NCI-H2227 (cell line): ENCODE results near the gene TARBP2.
"Not testable (repeated sequence)": the region's sequence is repeated elsewhere in the genome, so short reads cannot be mapped to it uniquely, and the experiment has no call there.

Source experiments
- DNase-seq: peaks from one replicate; lab custom pipeline; 2025; ENCODE audit not compliant: unreplicated experiment; lab: John Stamatoyannopoulos, UW

Gene TARBP2

DNA sequence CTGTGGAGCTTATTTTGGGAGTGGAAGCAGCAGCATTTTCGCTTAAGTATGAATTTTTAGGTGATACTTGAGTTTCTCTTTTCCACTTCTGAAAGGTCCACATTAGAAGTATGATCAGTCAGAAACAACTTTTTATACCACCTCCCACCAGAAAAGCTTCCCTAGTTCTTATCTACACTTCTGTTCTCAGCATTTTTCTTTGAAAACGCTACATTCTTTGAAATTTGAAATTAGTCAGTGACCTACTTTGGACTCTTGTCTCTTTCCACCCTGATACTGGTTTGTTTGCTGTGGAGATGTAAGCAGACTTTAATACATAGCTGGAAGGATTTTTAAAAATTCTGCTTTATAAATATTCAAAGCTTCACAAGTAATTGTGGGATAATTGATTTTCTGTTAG is 27.0 kb upstream of the TARBP2 start:
- DNase-seq: no peak

DNA sequence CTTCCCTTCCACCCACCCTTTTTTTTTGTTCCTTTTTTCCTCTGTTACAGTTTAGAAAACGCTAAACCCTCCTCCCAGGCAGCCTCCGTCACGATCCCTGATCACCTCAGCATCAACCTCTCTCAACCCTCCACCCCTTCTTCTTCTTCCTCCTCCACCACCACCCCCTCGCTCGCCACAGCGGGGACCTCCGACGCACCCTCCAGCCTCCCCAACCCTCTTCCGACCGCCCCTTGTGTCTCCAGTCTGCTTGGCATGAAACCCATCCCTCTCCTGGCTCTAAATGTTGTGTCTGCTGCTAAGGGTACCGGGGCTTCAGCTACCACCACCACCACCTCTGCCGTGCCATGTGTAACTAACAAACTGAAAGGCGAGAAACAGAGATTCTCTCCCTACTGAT is 26.3 kb upstream of the TARBP2 start:
- DNase-seq: no peak

DNA sequence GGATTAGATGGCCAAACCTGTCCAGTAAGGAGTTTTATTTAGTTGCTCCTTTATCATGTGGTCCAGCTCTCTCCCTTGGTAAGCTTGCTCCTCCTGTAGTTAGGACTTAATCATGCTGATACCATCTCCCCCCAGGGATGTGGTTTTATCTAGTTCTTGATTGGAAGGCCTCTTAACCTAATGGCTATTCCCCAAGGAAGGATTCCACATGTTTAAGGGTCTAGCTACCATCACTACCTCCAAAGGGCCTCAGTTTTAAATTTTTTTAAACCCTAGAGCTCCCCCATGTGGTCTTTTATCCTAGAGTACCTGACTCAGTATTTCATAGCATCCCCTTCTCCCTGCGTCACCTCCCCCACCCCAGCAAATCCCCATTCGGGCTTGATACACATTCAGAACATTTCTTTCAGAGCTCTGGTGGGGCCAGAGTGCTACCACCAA is 24.3 kb upstream of the TARBP2 start:
- DNase-seq: peak; percentile 17

DNA sequence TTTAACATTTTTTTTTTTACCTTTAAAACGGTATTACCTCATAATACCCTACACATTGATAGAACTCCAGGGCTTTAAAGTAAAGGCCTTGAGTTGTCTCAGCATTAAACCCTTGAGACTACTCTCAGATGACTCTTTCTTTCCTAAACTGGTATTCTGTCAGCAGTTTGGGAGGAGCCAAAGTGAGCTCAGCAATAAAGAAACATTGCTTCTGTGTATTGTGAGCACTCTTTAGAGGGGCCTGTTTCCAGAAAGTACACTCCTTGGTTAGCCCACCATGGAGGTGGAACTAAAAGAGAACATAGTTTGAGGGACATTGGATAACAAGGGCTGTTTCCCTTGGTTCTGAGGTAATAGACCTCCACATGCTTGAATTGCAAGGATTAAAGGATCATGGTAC is 22.2 kb upstream of the TARBP2 start:
- no peak for DNase-seq

DNA sequence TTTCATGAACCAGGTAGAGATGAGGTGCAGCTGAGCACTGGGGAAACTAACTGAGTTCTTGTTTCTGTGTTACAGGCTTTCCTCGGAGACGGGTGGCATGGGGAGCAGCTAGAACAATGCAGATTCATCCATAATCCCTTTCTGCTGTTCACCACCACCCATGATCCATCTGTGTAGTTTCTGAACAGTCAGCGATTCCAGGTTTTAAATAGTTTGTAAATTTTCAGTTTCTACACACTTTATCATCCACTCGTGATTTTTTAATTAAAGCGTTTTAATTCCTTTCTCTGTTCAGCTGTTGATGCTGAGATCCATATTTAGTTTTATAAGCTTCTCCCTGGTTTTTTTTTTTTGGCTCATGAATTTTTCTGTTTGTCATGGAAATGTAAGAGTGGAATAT is 21.8 kb upstream of the TARBP2 start:
- DNase-seq: no peak

GRCh38 chr12:53480491-53481442 is 20.3 kb upstream of the TARBP2 start:
- no peak for DNase-seq

DNA sequence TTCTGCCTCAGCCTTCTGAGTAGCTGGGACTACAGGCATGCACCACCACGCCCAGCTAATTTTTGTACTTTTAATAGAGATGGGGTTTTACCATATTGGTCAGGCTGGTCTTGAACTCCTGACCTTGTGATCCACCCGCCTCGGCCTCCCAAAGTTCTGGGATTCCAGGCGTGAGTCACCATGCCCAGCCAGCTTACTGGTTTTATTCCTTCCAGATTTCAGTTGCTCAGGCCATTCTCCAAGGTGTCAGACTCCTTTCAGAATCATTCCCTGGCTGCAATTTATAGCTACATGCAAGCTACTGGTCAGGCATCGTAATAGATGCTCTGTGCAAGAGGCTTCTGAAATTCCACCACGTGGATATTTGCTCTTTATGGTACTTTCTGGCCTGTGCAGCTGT is 19.6 kb upstream of the TARBP2 start:
- not testable (repeated sequence) for DNase-seq

DNA sequence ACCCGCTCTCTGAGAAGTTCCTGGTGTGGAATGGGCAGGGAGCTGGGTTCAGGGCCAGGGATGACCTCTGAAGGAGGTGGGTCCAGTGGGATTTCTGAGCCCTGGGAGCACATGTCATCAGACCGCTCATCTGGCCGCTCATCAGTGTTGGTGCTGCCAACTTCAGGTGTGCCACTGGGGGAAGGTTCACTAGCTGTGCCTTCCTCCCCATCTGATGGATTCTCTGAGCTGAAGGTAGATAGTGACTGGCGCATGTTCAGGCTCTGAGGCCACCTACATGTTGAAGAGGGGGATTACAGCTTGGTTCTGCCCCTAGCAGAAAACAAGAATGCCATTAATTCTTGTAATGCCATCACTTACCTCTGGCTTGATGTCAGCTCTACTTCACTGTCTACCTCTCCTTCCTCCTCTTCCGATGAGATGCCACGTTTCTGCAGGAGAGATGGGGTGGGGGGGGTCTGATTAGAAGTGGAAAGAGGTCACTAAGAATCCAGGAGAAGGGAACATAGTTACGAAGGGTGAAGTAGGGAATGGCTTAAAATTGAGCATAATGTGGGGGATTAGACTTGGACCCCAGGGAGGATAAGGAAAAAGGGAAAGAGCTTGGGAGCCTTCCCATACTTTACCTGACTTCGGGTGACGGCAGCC is 19.0 kb upstream of the TARBP2 start:
- DNase-seq: peak; percentile 12

DNA sequence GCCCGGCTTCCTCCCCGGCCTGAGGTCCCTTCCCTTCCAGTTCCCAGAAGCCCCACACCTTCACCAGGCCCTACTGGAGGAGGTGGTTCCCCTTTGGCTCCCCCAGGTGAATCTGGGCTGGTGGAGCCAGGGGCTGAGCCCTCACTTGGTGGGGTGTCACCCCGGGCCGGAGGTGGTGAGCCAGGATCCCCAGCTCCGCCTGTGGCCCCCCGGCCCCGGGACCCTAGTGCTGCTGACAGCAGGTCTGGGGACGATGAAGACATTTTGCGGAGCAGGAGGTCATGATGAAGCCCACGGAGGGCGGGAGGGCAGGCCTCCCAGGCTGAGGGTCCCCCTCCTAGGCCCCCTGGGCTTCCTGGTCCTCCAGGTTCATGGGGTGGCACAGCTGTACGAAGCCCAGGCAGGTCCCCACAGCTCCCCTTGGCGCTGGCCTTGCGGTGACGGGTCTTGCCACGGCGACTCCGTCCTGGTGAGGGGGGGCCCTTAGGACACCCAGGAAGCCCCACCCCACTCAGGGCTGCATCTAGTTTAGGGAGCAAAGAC is 18.4 kb upstream of the TARBP2 start:
- no peak for DNase-seq

DNA sequence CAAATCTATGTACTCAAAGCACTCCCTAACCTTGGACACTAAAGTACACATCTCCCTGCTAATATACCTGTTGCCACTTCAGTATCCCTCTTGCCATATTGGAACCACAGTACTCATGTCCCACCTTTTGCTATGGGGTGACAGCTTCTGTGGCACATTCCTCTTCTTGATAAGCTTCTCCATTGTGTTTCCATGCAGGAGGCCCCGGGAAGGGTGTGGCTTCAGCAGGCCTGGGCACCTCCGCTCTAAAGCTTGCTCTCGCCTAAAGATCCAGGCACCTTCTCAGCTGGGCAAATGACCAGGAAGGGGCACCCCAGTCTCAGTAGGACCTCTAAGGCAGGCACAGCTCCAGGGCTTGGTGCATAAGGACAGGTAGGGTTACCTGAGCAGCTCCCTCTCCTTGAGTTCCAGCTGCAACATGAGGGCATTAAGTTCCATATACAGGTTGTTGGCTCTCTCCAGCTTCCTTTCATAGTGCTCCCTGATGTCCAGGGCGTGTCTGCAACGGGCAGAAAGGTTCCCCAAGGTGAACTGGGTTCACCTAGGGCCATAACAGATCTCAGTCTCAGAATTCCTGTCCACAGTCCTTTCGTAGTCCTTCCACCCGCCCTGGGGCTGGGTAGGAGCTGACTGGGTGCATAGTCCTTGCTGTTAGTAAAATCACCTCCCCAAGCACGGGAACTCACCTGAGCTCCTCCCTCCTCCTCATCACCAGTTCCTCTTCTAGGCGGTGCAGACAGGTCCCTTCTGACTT is 17.7 kb upstream of the TARBP2 start:
- no peak for DNase-seq

- DNase-seq: no peak
Observed at GRCh38 chr12:53483979-53484377, 17.1 kb upstream of the TARBP2 start.

- no peak for DNase-seq
Observed at GRCh38 chr12:53484686-53485575, 16.2 kb upstream of the TARBP2 start.

DNA sequence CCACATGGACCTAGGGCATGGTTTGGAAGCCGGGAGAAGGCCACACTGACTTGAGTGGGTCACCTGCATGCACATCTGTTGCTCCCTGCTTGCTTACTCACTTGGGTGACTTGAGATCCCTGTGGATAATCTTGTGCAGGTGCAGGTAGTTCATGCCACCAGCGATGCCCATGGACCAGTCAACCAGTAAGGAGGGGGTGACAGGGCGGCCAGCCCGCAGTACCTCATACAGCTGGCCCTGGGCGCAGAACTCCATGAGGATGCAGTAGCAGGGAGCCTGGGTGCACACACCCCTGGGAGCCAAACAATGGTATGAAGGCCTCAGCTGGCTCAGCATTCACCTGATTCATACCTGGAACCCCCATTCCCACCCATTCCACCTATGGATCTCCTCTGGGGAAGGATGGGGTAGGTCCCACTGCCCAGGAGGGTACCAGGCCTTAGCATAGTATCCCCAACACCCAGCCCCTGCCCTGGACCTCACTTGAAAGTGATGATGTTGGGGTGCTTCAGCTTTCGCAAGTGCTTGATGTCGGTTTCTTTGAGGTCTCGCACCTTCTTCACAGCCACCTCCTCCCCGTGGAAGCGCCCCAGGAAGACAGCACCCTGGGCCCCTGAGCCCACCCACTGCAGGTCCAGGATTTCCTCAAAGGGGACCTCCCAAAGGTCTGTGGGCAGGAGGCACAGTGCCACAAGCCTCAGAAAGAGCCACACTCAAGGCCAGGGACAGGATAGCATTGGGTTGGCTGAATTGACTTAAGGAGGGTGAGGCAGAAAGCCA is 14.9 kb upstream of the TARBP2 start:
- DNase-seq: no peak

- DNase-seq: no peak
Observed at GRCh38 chr12:53486736-53487487, 14.2 kb upstream of the TARBP2 start.

- DNase-seq: peak; percentile 24
Observed at GRCh38 chr12:53489242-53489864, 11.7 kb upstream of the TARBP2 start.

DNA sequence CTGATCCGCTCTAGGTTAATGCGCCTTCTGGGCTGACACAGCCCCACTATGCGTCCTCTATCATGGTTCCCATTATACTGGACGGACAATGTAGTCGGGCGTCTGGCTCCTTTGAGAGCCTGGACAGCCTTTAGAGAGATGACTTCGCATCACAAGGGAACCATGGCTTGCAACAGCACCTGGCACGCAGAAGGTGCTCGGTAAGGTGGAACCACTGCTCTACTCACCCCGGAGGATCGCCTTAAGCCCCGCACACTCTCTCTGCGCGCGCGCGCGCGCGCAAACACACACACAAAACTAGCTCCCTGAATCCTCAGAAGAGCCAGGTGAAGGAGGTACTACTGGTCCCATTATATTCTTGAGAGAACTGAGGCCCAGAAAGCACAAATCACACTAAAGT is 8.9 kb upstream of the TARBP2 start:
- DNase-seq: peak; percentile 37

- peak; percentile 95 for DNase-seq
Observed at GRCh38 chr12:53492830-53493609, 8.1 kb upstream of the TARBP2 start.
